WTC11 (cell line): Measurements from ENCODE around the gene SRSF1. TPM values are rescaled to one million over a fixed set of nuclear protein-coding genes. Genes with fewer than 3 reads are reported as not detected.
A peak's percentile ranks its signal among the peaks of the same experiment; 100 is the strongest.

Source experiments
- ATAC-seq: fragments of 200-7000 bp; cut with Tn5 transposase; 2 replicates; pipeline ENCODE4 v1.10.0; 2021; ENCODE audit warnings: mild to moderate bottlenecking, moderate library complexity
- CTCF ChIA-PET: fragments of 300-600 bp; sonication (Branson Sonifier 250); formaldehyde crosslinking; loops from one replicate; lab custom pipeline; 2021; ENCODE audit warnings: antibody characterized with exemption; lab: Charles Lee
- POLR2A ChIA-PET: fragments of 350-600 bp; sonication (Branson Sonifier 250); formaldehyde crosslinking; loops from one replicate; lab custom pipeline; 2021; ENCODE audit warnings: antibody characterized with exemption; lab: Charles Lee
- DNase-seq: peaks from one replicate; pipeline ENCODE4 v3.0.0; 2021; ENCODE audit warnings: low spot score
- H3K27ac Mint-ChIP-seq: 2 replicates; pipeline ENCODE4 v1.8.0; 2021; ENCODE audit warnings: mixed read lengths
- H3K27me3 Mint-ChIP-seq: 2 replicates; pipeline ENCODE4 v1.8.0; 2021; ENCODE audit warnings: low read depth, mild to moderate bottlenecking, moderate library complexity, mixed read lengths
- H3K36me3 Mint-ChIP-seq: 2 replicates; pipeline ENCODE4 v1.8.0; 2021; ENCODE audit warnings: mixed read lengths
- H3K4me1 Mint-ChIP-seq: 2 replicates; pipeline ENCODE4 v1.8.0; 2022; ENCODE audit warnings: mixed read lengths
- H3K4me3 Mint-ChIP-seq: 2 replicates; pipeline ENCODE4 v1.8.0; 2021; ENCODE audit warnings: mild to moderate bottlenecking, moderate library complexity, mixed read lengths
- H3K9me3 Mint-ChIP-seq: 2 replicates; pipeline ENCODE4 v1.8.0; 2021; ENCODE audit warnings: mixed read lengths
- AR ChIP-seq: fragments of 250-450 bp; sonication (Bioruptor Pico); IDR thresholded peaks from 2 replicates; pipeline ENCODE4 v1.9.0; 2021; ENCODE audit warnings: mild to moderate bottlenecking
- E2F1 ChIP-seq: sonication (generic); formaldehyde crosslinking; IDR thresholded peaks from 2 replicates; pipeline ENCODE4 v1.8.0; 2022; ENCODE audit warnings: mild to moderate bottlenecking, missing genetic modification reagents
- EMX1 ChIP-seq: fragments of 250-450 bp; sonication (Bioruptor Pico); IDR thresholded peaks from 2 replicates; pipeline ENCODE4 v1.8.0; 2021; ENCODE audit warnings: mild to moderate bottlenecking
- ETV6 ChIP-seq: sonication (generic); formaldehyde crosslinking; IDR thresholded peaks from 2 replicates; pipeline ENCODE4 v1.8.1; 2022; ENCODE audit warnings: mild to moderate bottlenecking, missing genetic modification reagents
- FOXK1 ChIP-seq: sonication (generic); formaldehyde crosslinking; IDR thresholded peaks from 2 replicates; pipeline ENCODE4 v1.8.0; 2022; ENCODE audit warnings: mild to moderate bottlenecking, moderate library complexity, missing genetic modification reagents
- GRHL2 ChIP-seq: fragments of 250-450 bp; sonication (Bioruptor Pico); IDR thresholded peaks from 2 replicates; pipeline ENCODE4 v1.8.0; 2022; ENCODE audit warnings: mild to moderate bottlenecking, moderate library complexity; ENCODE audit not compliant: insufficient replicate concordance, severe bottlenecking
- NFATC4 ChIP-seq: fragments of 250-450 bp; sonication (Bioruptor Pico); IDR thresholded peaks from 2 replicates; pipeline ENCODE4 v1.9.0; 2021; ENCODE audit warnings: mild to moderate bottlenecking
- NFE2L1 ChIP-seq: sonication (generic); formaldehyde crosslinking; IDR thresholded peaks from 2 replicates; pipeline ENCODE4 v1.8.1; 2023; ENCODE audit warnings: missing genetic modification reagents
- ZNF138 ChIP-seq: sonication (generic); formaldehyde crosslinking; conservative IDR thresholded peaks from 2 replicates; pipeline ENCODE4 v1.8.1; 2022; ENCODE audit warnings: mild to moderate bottlenecking, moderate library complexity, missing genetic modification reagents
- ZNF396 ChIP-seq: fragments of 250-450 bp; sonication (Bioruptor Pico); IDR thresholded peaks from 2 replicates; pipeline ENCODE4 v1.8.0; 2021; ENCODE audit warnings: mild to moderate bottlenecking, moderate library complexity, borderline replicate concordance
- ZNF416 ChIP-seq: fragments of 250-450 bp; sonication (Bioruptor Pico); IDR thresholded peaks from 2 replicates; pipeline ENCODE4 v1.9.0; 2021; ENCODE audit warnings: mild to moderate bottlenecking, inconsistent platforms
- ZNF671 ChIP-seq: fragments of 250-450 bp; sonication (Bioruptor Pico); IDR thresholded peaks from 2 replicates; pipeline ENCODE4 v1.8.0; 2021; ENCODE audit warnings: mild to moderate bottlenecking
- total RNA-seq: library from RNA; stranded (reverse); gene quantifications from 3 replicates; pipeline ENCODE4 v1.2.3, GENCODE V29; 2021
- TF ChIP-seq, protein P1 (sequence below): sonication (generic); formaldehyde crosslinking; IDR thresholded peaks from 2 replicates; pipeline ENCODE4 v1.8.1; 2023; ENCODE audit warnings: mild to moderate bottlenecking, missing genetic modification reagents, moderate library complexity
- TF ChIP-seq, protein P2 (sequence below): sonication (generic); formaldehyde crosslinking; conservative IDR thresholded peaks from 2 replicates; pipeline ENCODE4 v1.8.1; 2022; ENCODE audit warnings: mild to moderate bottlenecking, missing genetic modification reagents
- TF ChIP-seq, protein P3 (sequence below): fragments of 250-450 bp; sonication (Bioruptor Pico); IDR thresholded peaks from 2 replicates; pipeline ENCODE4 v1.8.0; 2021; ENCODE audit warnings: mild to moderate bottlenecking
- TF ChIP-seq, protein P4 (sequence below): fragments of 250-450 bp; sonication (Bioruptor Pico); conservative IDR thresholded peaks from 2 replicates; pipeline ENCODE4 v1.9.0; 2021; ENCODE audit warnings: mild to moderate bottlenecking

SRSF1 gene
- total RNA-seq, 1 experiment from 2014 or later = 387 TPM

- Mint-ChIP-seq H3K9me3 (no peaks in the 10 kb centered on the region), H3K4me3 (peak overlapping the region; percentile 25), H3K4me1 (peaks cover 40% of the 10 kb centered on the region), H3K27me3 (no peaks in the 10 kb centered on the region), H3K27ac (peak overlapping the region; percentile 90), H3K36me3 (peaks cover 65% of the 10 kb centered on the region)
- ChIA-PET CTCF (interaction anchor here (11.1 kb wide), 1 partner anchor 144 kb away, joined by 207 read pairs; no protein-coding TSS in a partner anchor), POLR2A (no interaction called here)
- ATAC-seq (no peak), DNase-seq (no peak)
- TF ChIP-seq, protein P1, sequence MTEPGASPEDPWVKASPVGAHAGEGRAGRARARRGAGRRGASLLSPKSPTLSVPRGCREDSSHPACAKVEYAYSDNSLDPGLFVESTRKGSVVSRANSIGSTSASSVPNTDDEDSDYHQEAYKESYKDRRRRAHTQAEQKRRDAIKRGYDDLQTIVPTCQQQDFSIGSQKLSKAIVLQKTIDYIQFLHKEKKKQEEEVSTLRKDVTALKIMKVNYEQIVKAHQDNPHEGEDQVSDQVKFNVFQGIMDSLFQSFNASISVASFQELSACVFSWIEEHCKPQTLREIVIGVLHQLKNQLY (CRISPR knock-in tag) = no peak
- TF ChIP-seq AR (CRISPR knock-in tag) (no peak), FOXK1 (CRISPR knock-in tag) (no peak), ZNF138 (CRISPR knock-in tag) (no peak), ETV6 (CRISPR knock-in tag) (no peak), EMX1 (CRISPR knock-in tag) (peak; percentile 55; the same call in 1 of the 2 replicates), ZNF416 (peak; percentile 64; the same call in 1 of the 2 replicates), GRHL2 (no peak), E2F1 (CRISPR knock-in tag) (no peak), NFE2L1 (no peak)
- TF ChIP-seq, protein P2, sequence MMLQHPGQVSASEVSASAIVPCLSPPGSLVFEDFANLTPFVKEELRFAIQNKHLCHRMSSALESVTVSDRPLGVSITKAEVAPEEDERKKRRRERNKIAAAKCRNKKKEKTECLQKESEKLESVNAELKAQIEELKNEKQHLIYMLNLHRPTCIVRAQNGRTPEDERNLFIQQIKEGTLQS (CRISPR knock-in tag) = no peak
- TF ChIP-seq, protein P3, sequence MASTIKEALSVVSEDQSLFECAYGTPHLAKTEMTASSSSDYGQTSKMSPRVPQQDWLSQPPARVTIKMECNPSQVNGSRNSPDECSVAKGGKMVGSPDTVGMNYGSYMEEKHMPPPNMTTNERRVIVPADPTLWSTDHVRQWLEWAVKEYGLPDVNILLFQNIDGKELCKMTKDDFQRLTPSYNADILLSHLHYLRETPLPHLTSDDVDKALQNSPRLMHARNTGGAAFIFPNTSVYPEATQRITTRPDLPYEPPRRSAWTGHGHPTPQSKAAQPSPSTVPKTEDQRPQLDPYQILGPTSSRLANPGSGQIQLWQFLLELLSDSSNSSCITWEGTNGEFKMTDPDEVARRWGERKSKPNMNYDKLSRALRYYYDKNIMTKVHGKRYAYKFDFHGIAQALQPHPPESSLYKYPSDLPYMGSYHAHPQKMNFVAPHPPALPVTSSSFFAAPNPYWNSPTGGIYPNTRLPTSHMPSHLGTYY (CRISPR knock-in tag) = 0 out of 2 replicates have a peak, but pooled peaks have one; percentile 2
- TF ChIP-seq, protein P4, sequence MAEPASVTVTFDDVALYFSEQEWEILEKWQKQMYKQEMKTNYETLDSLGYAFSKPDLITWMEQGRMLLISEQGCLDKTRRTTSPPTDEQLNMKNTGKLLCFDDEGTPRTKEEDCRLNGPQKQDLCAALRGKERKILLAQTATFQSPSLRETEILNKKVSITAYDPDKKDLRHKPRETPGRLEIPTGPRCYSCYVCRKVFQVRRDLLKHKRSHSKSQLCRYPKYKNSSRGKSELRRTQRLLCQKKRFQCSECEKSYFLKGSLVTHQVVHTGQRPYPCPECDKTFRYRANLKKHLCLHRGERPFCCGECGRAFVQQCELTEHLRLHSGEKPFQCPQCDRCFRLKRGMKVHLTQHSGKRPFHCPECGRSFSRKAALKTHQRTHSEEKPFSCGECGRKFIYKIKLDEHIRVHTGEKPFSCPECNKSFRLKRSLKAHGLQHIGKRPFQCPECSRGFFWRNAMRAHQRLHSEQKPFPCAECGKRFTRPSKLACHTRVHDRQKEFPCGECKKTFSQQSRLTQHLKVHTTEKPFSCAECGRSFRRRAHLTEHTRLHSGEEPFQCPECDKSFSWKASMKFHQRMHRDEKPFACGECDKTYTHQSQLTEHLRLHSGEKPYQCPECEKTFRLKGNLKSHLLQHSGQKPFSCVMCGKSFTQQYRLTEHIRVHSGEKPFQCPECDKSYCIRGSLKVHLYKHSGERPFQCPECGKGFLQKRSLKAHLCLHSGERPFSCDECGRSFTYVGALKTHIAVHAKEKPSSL = 0 out of 2 replicates have a peak, but pooled peaks have one; percentile 38
Observed at GRCh38 chr17:58002154-58002948, 4.7 kb downstream of the SRSF1 start.

DNA sequence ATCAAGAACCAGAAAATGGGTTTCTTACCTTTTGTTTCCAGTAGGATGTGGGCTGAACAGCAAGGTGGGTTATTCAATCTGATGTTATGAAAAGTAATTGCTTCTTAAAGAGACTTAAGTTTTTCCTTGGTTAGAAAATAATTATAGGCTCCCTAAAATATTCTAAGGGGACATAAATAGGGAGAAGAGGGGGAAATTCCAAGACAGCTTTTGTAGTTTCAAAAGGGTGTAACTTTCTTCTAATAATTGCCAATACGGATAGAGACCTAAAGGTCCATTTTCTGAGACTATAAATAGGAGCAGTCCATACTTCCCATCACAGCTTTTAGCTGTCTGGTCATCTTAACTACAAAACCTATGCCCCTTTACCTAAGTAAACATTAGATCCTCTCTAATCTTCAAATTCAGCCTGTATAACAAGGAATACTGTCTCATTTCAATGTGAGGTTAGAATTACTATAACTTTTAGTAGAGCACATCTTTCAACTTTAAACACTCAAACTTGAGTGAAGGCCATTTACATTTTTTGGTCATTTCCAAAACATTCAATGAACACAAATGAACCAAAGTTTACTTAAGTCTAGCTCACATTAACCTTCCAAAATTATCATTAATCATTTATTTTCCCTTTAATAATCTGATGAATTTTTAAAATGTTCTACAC is 5.5 kb downstream of the SRSF1 start:
- peaks cover 42% of the 10 kb centered on the region for H3K4me1 Mint-ChIP-seq

More for the DNA sequence above, 5.5 kb downstream of the SRSF1 start:
- DNase-seq (no peak), ATAC-seq (no peak)
- CTCF ChIA-PET = interaction anchor here (1.0 to 11.1 kb wide), 4 partner anchors 53 to 144 kb away, joined by 3 to 207 read pairs (median 7); no protein-coding TSS in a partner anchor
- no peak overlapping the region for H3K4me3 Mint-ChIP-seq
- TF ChIP-seq ZNF671 (CRISPR knock-in tag) (0 out of 2 replicates have a peak, but pooled peaks have one; percentile 30), ZNF396 (CRISPR knock-in tag) (no peak), NFATC4 (CRISPR knock-in tag) (peak; percentile 76), ZNF416 (peak; percentile 66; the same call in 1 of the 2 replicates)
- TF ChIP-seq, all 79 proteins: peak for 3
- no peaks in the 10 kb centered on the region for H3K27me3 Mint-ChIP-seq
- no peak overlapping the region for H3K27ac Mint-ChIP-seq
- H3K36me3 Mint-ChIP-seq = peaks cover 62% of the 10 kb centered on the region
- no peaks in the 10 kb centered on the region for H3K9me3 Mint-ChIP-seq
- POLR2A ChIA-PET = no interaction called here
